Measurements from ENCODE around the gene MYRFL. TPM values are rescaled to one million over a fixed set of nuclear protein-coding genes. Genes with fewer than 3 reads are reported as not detected.

MYRFL gene
- total RNA-seq, 3 donors from 2014 or later = 1.3 TPM; not detected in 2

GRCh38 chr12:69998011-69998410, 173.0 kb downstream of the MYRFL start:
- no peaks in the 10 kb centered on the region for H3K27me3 ChIP-seq
- TF ChIP-seq POLR2A (IDR thresholded peaks at IDR 0.05) (no peak), CTCF (IDR thresholded peaks at IDR 0.05) (no peak), POLR2AphosphoS5 (IDR thresholded peaks at IDR 0.05) (no peak)
- peaks cover 0 to 6% of the 10 kb centered on the region in 2 donors for H3K9me3 ChIP-seq
- H3K4me3 ChIP-seq = no peak overlapping the region
- intact Hi-C loops (cut with DNase I; ENCODE audit: low total_unique reads) = no loop called here
- no peak overlapping the region for H3K27ac ChIP-seq
- no peak for DNase-seq (ENCODE audit: low spot score in 2 of 2)
- no peaks in the 10 kb centered on the region for H3K4me1 ChIP-seq
- H3K36me3 ChIP-seq = no peaks in the 10 kb centered on the region

- no peaks in the 10 kb centered on the region for H3K36me3 ChIP-seq
- intact Hi-C loops (cut with DNase I; ENCODE audit: low total_unique reads) = no loop called here
- no peaks in the 10 kb centered on the region for H3K9me3 ChIP-seq
- no peaks in the 10 kb centered on the region for H3K4me1 ChIP-seq
- DNase-seq (ENCODE audit: low spot score in 2 of 2) = no peak
- H3K27ac ChIP-seq = no peak overlapping the region
- no peaks in the 10 kb centered on the region for H3K27me3 ChIP-seq
- H3K4me3 ChIP-seq = no peak overlapping the region
- TF ChIP-seq CTCF (IDR thresholded peaks at IDR 0.05) (no peak), POLR2A (IDR thresholded peaks at IDR 0.05) (no peak), POLR2AphosphoS5 (IDR thresholded peaks at IDR 0.05) (no peak)
Measured at GRCh38 chr12:69998922-69999321, 173.9 kb downstream of the MYRFL start.

DNA sequence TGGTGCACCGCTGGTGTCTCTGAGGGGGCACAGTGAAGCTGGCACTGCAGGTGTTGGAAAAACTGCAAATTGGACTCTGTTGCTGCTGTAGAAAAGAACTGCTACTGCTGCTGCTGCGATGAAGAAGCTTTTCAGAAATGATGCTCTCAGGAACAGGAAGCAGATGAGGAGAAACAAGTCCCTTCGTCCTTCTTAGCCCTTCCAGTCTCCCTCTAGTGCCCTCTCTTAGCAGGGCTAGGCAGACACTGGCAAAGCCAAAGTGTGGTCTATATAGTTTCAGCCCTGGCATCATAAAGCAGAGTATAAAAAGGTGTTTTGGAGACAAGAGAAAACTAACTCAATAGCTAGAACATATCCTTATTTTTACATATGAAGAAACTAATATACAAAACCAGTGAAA, 174.5 kb downstream of the MYRFL start:
- no peak overlapping the region for H3K27ac ChIP-seq
- H3K36me3 ChIP-seq = no peaks in the 10 kb centered on the region
- intact Hi-C loops (cut with DNase I; ENCODE audit: low total_unique reads) = no loop called here
- no peak for DNase-seq (ENCODE audit: low spot score in 2 of 2)
- H3K9me3 ChIP-seq = no peaks in the 10 kb centered on the region
- no peak overlapping the region for H3K4me3 ChIP-seq
- no peaks in the 10 kb centered on the region for H3K4me1 ChIP-seq
- H3K27me3 ChIP-seq = no peaks in the 10 kb centered on the region
- TF ChIP-seq CTCF (IDR thresholded peaks at IDR 0.05) (no peak), POLR2AphosphoS5 (IDR thresholded peaks at IDR 0.05) (no peak), POLR2A (IDR thresholded peaks at IDR 0.05) (no peak)

DNA sequence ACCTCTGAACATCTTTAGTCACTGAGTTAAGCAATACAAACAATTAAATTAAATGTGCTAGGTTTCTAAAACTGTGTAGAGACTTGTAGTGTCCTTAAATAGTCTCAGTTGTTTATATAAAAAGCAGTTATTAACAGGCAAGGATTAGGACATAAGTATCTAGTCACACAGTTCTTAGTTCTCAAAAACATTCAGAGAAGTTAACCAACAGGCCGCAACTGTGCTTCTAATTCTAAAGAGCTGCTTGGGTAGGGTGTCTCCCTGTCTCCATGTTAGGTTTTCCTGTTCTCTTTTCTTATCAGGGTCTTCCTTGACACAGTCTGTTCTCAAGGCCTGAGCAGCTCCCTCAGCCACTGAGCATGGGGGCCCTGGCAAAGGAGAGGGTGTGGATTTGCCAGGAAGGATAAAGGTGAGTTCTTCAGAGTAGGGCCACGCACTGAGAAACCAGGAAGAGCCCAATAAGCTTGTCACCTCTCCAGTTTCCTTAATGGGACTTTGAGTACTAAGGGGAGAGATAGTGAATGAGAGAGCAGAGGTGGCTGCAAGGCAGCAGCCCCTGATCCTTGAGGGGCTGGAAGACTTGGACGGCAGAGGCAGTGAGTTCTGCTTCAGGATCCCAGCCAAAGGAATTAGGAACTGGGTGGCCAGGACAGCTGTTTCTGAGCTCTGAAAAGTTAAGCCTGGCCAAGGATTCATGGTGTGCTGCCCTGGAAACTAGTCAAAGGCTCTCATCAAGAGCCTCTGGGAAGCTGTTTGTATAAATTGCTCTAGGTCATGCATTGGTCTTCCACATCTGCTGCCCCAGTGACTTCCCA, 177.3 kb downstream of the MYRFL start:
- H3K36me3 ChIP-seq = no peaks in the 10 kb centered on the region
- TF ChIP-seq POLR2AphosphoS5 (IDR thresholded peaks at IDR 0.05) = no peak
- no peak for TF ChIP-seq CTCF (IDR thresholded peaks at IDR 0.05)
- no peak for TF ChIP-seq POLR2A (IDR thresholded peaks at IDR 0.05)
- no peak for DNase-seq (ENCODE audit: low spot score in 2 of 2)
- peak overlapping the region; percentile 22 to 80 for H3K27ac ChIP-seq
- intact Hi-C loops (cut with DNase I; ENCODE audit: low total_unique reads) = no loop called here
- no peaks in the 10 kb centered on the region for H3K9me3 ChIP-seq
- no peaks in the 10 kb centered on the region for H3K27me3 ChIP-seq
- H3K4me3 ChIP-seq = no peak overlapping the region
- H3K4me1 ChIP-seq = no peaks in the 10 kb centered on the region

DNA sequence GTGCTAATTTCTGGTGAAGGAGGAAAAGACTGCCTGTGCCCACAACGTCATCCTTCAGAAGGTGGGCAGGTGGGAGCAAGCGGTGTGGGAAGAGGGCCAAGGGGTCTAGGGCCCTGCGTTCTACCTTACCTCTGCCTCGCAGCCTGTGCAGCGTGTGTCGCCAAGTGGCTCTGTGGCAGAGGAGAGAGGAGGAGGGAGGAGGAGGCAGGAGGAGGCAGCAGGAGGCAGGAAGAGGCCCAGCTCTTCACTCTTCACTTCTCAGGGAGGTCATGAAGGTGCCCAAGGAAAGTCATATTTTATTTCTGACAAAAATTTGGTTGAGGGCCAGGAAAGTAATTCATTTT, 177.9 kb downstream of the MYRFL start:
- H3K4me3 ChIP-seq = no peak overlapping the region
- DNase-seq (ENCODE audit: low spot score in 2 of 2) = no peak
- peak overlapping the region; percentile 22 to 80 for H3K27ac ChIP-seq
- H3K4me1 ChIP-seq = no peaks in the 10 kb centered on the region
- H3K9me3 ChIP-seq = peaks cover 0 to 5% of the 10 kb centered on the region in 2 donors
- no peak for TF ChIP-seq POLR2A (IDR thresholded peaks at IDR 0.05)
- TF ChIP-seq CTCF (IDR thresholded peaks at IDR 0.05) = no peak
- TF ChIP-seq POLR2AphosphoS5 (IDR thresholded peaks at IDR 0.05) = no peak
- no peaks in the 10 kb centered on the region for H3K27me3 ChIP-seq
- no peaks in the 10 kb centered on the region for H3K36me3 ChIP-seq
- intact Hi-C loops (cut with DNase I; ENCODE audit: low total_unique reads) = no loop called here

All from breast epithelium (tissue), 4 donors.